Peyer's patch (tissue), 4 donors: ENCODE results near the gene GMCL1. TPM values are rescaled to one million over a fixed set of nuclear protein-coding genes. Genes with fewer than 3 reads are reported as not detected.

ENCODE experiments used
- DNase-seq, 3 donors: peaks; one replicate each; pipeline ENCODE4 v3.0.0-alpha.2; 2017 to 2019
- H3K27ac ChIP-seq, 4 donors: fragments of 200-600 bp; sonication (generic); one replicate each; pipeline ENCODE4 v1.5.1; 2016 to 2019
- H3K27me3 ChIP-seq, 2 donors: fragments of 200-600 bp; sonication (generic); one replicate each; pipeline ENCODE4 v1.5.1; 2019
- H3K36me3 ChIP-seq, 3 donors: fragments of 200-600 bp; sonication (generic); one replicate each; pipeline ENCODE4 v1.5.1; 2016 to 2019
- H3K4me1 ChIP-seq, 4 donors: fragments of 200-600 bp; sonication (generic); one replicate each; pipeline ENCODE4 v1.5.1; 2016 to 2019
- H3K4me3 ChIP-seq, 4 donors: fragments of 200-600 bp; sonication (generic); 1 replicate in 3 of 4; 2 replicates in 1 of 4; pipeline ENCODE4 v1.5.1; 2016 to 2019; ENCODE audit warnings: mild to moderate bottlenecking in 1 of 4
- H3K9me3 ChIP-seq, 4 donors: fragments of 200-600 bp; sonication (generic); one replicate each; pipeline ENCODE4 v1.5.1; 2016 to 2019; ENCODE audit warnings: mild to moderate bottlenecking in 1 of 4
- POLR2A ChIP-seq, 2 donors: fragments of 450-650 bp; IDR thresholded peaks; one replicate each; pipeline ENCODE4 v1.5.1; 2017; ENCODE audit warnings: antibody characterized with exemption in 2 of 2, mild to moderate bottlenecking in 2 of 2, moderate library complexity in 2 of 2
- total RNA-seq, 4 donors: library from RNA; depleted of rRNA; stranded (reverse); fragments of >200 nt; gene quantifications; one replicate each; pipeline ENCODE4 v1.1.0, GENCODE V29; 2016
- TF ChIP-seq, protein P1 (sequence below), 6 experiments: fragments of 450-650 bp in 4 of 6; fragments of 200-600 bp in 2 of 6; sonication (generic) in 1 of 6; IDR thresholded peaks; one replicate each; pipeline ENCODE4 v1.5.1; 2017 to 2019; ENCODE audit warnings: antibody characterized with exemption in 6 of 6, mild to moderate bottlenecking in 3 of 6, moderate library complexity in 1 of 6

The GMCL1 gene
- total RNA-seq, 4 donors from 2014 or later = 15.4 to 29.2 (median 23.0) TPM

DNA sequence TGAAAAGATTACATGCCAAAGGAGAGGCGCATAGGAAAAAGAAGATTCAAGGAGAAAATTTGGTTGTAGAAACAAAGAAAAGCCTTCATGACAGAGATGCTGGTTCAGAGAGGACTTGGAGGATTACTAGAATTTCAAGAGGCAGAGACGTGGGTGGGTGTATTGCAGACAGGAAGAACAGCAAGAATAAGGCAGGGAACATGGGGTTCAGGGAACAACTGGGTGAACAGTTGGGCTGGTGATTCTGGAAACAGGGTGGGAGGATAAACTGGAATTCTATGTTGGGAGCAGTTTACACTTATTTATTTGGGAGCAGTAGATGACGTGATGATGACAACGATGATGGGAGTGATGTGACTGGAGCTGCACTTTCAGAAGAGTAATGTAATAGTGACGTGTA is 18.4 kb upstream of the GMCL1 start:
- Histone ChIP-seq H3K4me1 (no peaks in the 10 kb centered on the region), H3K4me3 (no peak overlapping the region), H3K27me3 (no peaks in the 10 kb centered on the region), H3K36me3 (peaks cover 0 to 79% (median 0%) of the 10 kb centered on the region in 3 donors), H3K9me3 (no peaks in the 10 kb centered on the region), H3K27ac (no peak overlapping the region)
- no peak for DNase-seq
- TF ChIP-seq, protein P1, sequence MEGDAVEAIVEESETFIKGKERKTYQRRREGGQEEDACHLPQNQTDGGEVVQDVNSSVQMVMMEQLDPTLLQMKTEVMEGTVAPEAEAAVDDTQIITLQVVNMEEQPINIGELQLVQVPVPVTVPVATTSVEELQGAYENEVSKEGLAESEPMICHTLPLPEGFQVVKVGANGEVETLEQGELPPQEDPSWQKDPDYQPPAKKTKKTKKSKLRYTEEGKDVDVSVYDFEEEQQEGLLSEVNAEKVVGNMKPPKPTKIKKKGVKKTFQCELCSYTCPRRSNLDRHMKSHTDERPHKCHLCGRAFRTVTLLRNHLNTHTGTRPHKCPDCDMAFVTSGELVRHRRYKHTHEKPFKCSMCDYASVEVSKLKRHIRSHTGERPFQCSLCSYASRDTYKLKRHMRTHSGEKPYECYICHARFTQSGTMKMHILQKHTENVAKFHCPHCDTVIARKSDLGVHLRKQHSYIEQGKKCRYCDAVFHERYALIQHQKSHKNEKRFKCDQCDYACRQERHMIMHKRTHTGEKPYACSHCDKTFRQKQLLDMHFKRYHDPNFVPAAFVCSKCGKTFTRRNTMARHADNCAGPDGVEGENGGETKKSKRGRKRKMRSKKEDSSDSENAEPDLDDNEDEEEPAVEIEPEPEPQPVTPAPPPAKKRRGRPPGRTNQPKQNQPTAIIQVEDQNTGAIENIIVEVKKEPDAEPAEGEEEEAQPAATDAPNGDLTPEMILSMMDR (IDR thresholded peaks at IDR 0.05) = no peak
- TF ChIP-seq POLR2A (IDR thresholded peaks at IDR 0.05) = no peak

DNA sequence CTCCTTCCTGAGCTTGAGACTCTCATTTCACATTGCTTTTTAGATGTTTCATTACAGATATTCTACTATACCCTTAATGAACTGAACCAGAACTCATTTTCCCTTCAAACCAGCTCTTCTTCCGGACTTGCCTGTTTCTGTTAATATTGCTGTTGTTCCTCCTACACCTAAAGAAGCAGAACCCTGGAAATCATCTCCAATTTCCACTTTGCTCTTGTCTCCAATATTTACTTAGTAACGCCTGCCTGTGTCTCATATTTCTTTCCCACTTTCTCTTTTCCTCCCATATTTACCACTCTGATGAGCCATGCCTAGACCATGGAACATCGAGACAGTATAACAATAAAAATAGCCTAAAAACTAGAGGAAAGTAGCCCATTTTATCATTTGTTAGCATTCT is 17.9 kb upstream of the GMCL1 start:
- no peaks in the 10 kb centered on the region for H3K9me3 ChIP-seq
- TF ChIP-seq POLR2A (IDR thresholded peaks at IDR 0.05) = no peak
- TF ChIP-seq, protein P1 (IDR thresholded peaks at IDR 0.05) = no peak
- DNase-seq = no peak
- no peaks in the 10 kb centered on the region for H3K27me3 ChIP-seq
- H3K27ac ChIP-seq = no peak overlapping the region
- no peaks in the 10 kb centered on the region for H3K4me1 ChIP-seq
- no peak overlapping the region for H3K4me3 ChIP-seq
- H3K36me3 ChIP-seq = peaks cover 0 to 73% (median 0%) of the 10 kb centered on the region in 3 donors

DNA sequence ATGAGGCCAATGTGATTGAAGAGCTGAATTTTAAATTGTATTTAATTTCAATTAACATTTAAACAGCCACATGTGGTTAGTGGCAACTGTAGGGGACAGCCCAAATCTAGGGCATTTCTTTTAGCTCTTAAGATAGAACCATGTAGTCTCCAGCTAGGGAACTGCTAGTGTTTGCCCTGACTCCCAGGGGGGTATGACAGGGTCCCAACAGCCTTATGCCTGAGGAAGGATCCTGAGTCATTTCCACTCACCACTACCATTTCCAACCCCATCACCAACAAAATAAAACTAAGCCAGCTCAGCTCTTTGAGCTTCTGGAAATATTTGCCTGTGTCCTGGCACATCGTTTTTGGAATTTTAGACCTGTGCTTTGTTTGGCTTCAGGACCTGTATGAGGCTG is 13.7 kb upstream of the GMCL1 start:
- H3K27ac ChIP-seq = no peak overlapping the region
- H3K27me3 ChIP-seq = no peaks in the 10 kb centered on the region
- TF ChIP-seq POLR2A (IDR thresholded peaks at IDR 0.05) = no peak
- TF ChIP-seq, protein P1 (IDR thresholded peaks at IDR 0.05) = no peak
- no peaks in the 10 kb centered on the region for H3K4me1 ChIP-seq
- no peak overlapping the region for H3K4me3 ChIP-seq
- no peak for DNase-seq
- peaks cover 0 to 63% (median 3%) of the 10 kb centered on the region in 3 donors for H3K36me3 ChIP-seq
- no peaks in the 10 kb centered on the region for H3K9me3 ChIP-seq

DNA sequence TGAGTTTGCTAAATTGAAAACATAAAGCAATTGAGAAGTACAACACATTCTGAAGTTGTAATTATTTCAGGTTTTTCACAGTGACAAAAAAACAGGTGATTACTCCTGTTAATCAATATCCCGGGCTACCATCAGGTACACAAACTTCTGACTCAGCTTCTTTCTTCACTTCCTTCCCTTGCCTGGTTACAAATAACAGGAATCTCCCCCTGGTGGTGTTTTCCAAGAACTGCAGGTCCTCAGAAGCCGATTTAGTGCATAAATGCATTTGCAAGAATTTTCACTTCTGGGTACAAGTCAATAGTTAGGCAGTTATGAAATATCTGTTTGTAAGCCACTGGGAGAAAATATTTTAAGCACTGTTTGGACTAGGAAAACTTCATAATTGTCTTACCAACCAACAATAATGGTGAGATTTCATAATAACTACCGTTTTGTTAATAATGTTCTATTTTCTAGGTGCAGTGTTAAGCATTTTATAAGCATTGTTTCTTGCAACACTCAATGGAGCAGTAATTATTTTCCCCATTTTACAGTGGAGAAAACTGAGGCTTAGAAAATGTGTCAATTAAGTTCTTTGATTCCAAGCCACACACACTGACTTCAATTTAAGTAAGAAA is 12.4 kb upstream of the GMCL1 start:
- H3K36me3 ChIP-seq = peaks cover 0 to 63% (median 3%) of the 10 kb centered on the region in 3 donors
- H3K27ac ChIP-seq = no peak overlapping the region

DNA sequence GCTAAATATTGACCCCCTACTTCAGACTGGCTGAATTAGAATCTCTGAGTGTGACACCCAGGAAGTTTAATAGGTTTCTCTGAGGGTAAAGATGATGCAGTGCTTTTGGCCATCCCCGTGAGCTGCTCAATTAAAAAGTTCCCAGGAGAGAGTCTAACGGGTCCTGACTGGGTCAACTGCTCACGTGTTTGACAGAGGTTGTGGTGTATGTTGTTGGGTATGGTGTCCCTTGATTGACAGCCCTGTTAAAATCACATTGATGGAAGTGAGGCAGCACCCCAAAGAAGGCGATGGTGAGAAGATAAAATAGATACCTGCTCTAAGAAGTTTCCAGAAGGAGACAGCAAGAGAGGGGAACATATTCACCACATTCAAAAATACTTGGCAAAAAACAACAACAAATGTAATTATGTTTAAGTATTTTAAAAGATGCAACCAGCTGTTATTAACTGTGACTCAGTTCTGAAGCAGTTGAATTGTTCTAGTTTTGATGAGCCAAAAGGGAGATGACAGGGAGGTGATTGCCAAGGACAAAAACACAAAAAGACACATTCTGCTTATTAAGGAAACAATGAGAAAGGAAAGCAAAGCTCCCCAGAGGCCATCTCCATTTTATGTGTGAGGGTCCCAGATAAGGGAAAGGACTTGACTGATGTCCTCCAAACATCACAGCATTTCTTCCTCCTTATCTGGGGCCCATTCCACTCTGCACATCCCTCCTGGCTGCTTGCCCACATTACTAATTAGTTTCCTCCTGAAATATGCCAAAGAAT is 11.5 kb upstream of the GMCL1 start:
- H3K36me3 ChIP-seq = peaks cover 0 to 62% (median 3%) of the 10 kb centered on the region in 3 donors
- H3K27ac ChIP-seq = no peak overlapping the region
- H3K9me3 ChIP-seq = no peaks in the 10 kb centered on the region
- TF ChIP-seq POLR2A (IDR thresholded peaks at IDR 0.05) = no peak
- TF ChIP-seq, protein P1 (IDR thresholded peaks at IDR 0.05) = no peak
- H3K4me1 ChIP-seq = no peaks in the 10 kb centered on the region
- no peak overlapping the region for H3K4me3 ChIP-seq
- H3K27me3 ChIP-seq = no peaks in the 10 kb centered on the region
- DNase-seq = no peak

More for the DNA sequence above, 12.4 kb upstream of the GMCL1 start:
- no peaks in the 10 kb centered on the region for H3K27me3 ChIP-seq
- H3K4me3 ChIP-seq = no peak overlapping the region
- TF ChIP-seq, protein P1 (IDR thresholded peaks at IDR 0.05) = peak; percentile 82 to 99 (median 99)
- TF ChIP-seq POLR2A (IDR thresholded peaks at IDR 0.05) = no peak
- no peaks in the 10 kb centered on the region for H3K4me1 ChIP-seq
- DNase-seq = peak in 2 of 3 donors; percentile 79 to 93
- H3K9me3 ChIP-seq = no peaks in the 10 kb centered on the region
